Hepatocyte (in vitro differentiated cells): ENCODE results near the gene ARMH4. TPM values are rescaled to one million over a fixed set of nuclear protein-coding genes. Genes with fewer than 3 reads are reported as not detected.

Experiments
- DNase-seq: peaks from one replicate; pipeline ENCODE4 v3.0.0-alpha.2; 2016; ENCODE audit warnings: low spot score
- H2AFZ ChIP-seq: fragments of 200-600 bp; sonication (generic); 2 replicates; pipeline ENCODE4 v1.6.0; 2016; ENCODE audit warnings: antibody characterized with exemption, mild to moderate bottlenecking
- H3K27ac ChIP-seq: fragments of 200-600 bp; sonication (generic); 2 replicates; pipeline ENCODE4 v1.5.1; 2016; ENCODE audit warnings: mild to moderate bottlenecking
- H3K27me3 ChIP-seq: fragments of 200-600 bp; sonication (generic); 2 replicates; pipeline ENCODE4 v1.6.1; 2016
- H3K36me3 ChIP-seq: fragments of 200-600 bp; sonication (generic); replicated peaks from 2 replicates; pipeline ENCODE4 v1.5.1; 2016; ENCODE audit warnings: low read depth; ENCODE audit not compliant: insufficient read depth
- H3K4me1 ChIP-seq: fragments of 200-600 bp; sonication (generic); 2 replicates; pipeline ENCODE4 v1.5.1; 2016; ENCODE audit warnings: mild to moderate bottlenecking, moderate library complexity; ENCODE audit not compliant: insufficient read depth
- H3K4me2 ChIP-seq: fragments of 200-600 bp; sonication (generic); 2 replicates; pipeline ENCODE4 v1.6.0; 2016
- H3K4me3 ChIP-seq: fragments of 200-600 bp; sonication (generic); 2 replicates; pipeline ENCODE4 v1.5.1; 2016; ENCODE audit warnings: mild to moderate bottlenecking
- H3K79me2 ChIP-seq: fragments of 200-600 bp; sonication (generic); 2 replicates; pipeline ENCODE4 v1.6.0; 2017; ENCODE audit warnings: mild to moderate bottlenecking
- H3K9me2 ChIP-seq: fragments of 200-600 bp; sonication (generic); replicated peaks from 2 replicates; pipeline ENCODE4 v1.6.0; 2017; ENCODE audit warnings: mild to moderate bottlenecking; ENCODE audit not compliant: insufficient read depth
- H3K9me3 ChIP-seq: fragments of 200-600 bp; sonication (generic); 2 replicates; pipeline ENCODE4 v1.5.1; 2016; ENCODE audit warnings: low read depth, mild to moderate bottlenecking
- H4K20me1 ChIP-seq: fragments of 200-600 bp; sonication (generic); 2 replicates; pipeline ENCODE4 v1.6.0; 2016; ENCODE audit warnings: mild to moderate bottlenecking; ENCODE audit not compliant: insufficient read depth, poor library complexity, severe bottlenecking
- CTCF ChIP-seq: fragments of 200-600 bp; sonication (generic); IDR thresholded peaks from 2 replicates; pipeline ENCODE4 v1.5.1; 2016; ENCODE audit warnings: antibody characterized with exemption, mild to moderate bottlenecking; ENCODE audit not compliant: poor library complexity
- EZH2 ChIP-seq: fragments of 200-600 bp; sonication (generic); IDR thresholded peaks from 2 replicates; pipeline ENCODE4 v1.6.1; 2016; ENCODE audit warnings: antibody characterized with exemption, mild to moderate bottlenecking, borderline replicate concordance
- EZH2phosphoT487 ChIP-seq: fragments of 200-600 bp; sonication (generic); IDR thresholded peaks from one replicate; pipeline ENCODE4 v1.6.1; 2018; ENCODE audit warnings: antibody characterized with exemption, mild to moderate bottlenecking, low read depth, moderate library complexity; ENCODE audit not compliant: unreplicated experiment, severe bottlenecking
- WGBS: methylation state at CpG from one replicate; pipeline ENCODE4 v1.1.6; 2016; ENCODE audit warnings: low lambda C conversion rate; ENCODE audit errors: missing lambda C conversion rate; 5-methylcytosine and 5-hydroxymethylcytosine counted together
- polyA plus RNA-seq: library from polyadenylated mRNA; unstranded; fragments of >200 nt; fragmentation: Nextera tagmentation; extraction: Ambion mirVana; gene quantifications from 2 replicates; pipeline ENCODE4 v1.2.1, GENCODE V29; 2016
- total RNA-seq: library from RNA; depleted of rRNA; stranded (reverse); fragments of >200 nt; gene quantifications from 2 replicates; pipeline ENCODE4 v1.2.3, GENCODE V29; 2014

Gene ARMH4
- total and polyA plus RNA-seq, 2 experiments from 2014 or later = 6.6 to 11.3 TPM

- Histone ChIP-seq H4K20me1 (no peaks in the 10 kb centered on the region), H3K27ac (no peak overlapping the region), H3K27me3 (no peaks in the 10 kb centered on the region), H3K9me2 (no peaks in the 10 kb centered on the region), H2AFZ (no peak overlapping the region), H3K4me3 (no peak overlapping the region), H3K36me3 (no peaks in the 10 kb centered on the region), H3K4me2 (no peak overlapping the region), H3K9me3 (no peaks in the 10 kb centered on the region), H3K4me1 (no peaks in the 10 kb centered on the region), H3K79me2 (no peaks in the 10 kb centered on the region)
- DNase-seq = no peak
- TF ChIP-seq CTCF (no peak), EZH2 (no peak), EZH2phosphoT487 (no peak)
Observed at GRCh38 chr14:57976701-57977100, 175.3 kb downstream of the ARMH4 start.

- Histone ChIP-seq H3K9me3 (no peaks in the 10 kb centered on the region), H2AFZ (no peak overlapping the region), H4K20me1 (no peaks in the 10 kb centered on the region), H3K4me1 (no peaks in the 10 kb centered on the region), H3K27me3 (no peaks in the 10 kb centered on the region), H3K27ac (no peak overlapping the region), H3K9me2 (no peaks in the 10 kb centered on the region), H3K36me3 (no peaks in the 10 kb centered on the region), H3K79me2 (no peaks in the 10 kb centered on the region), H3K4me3 (no peak overlapping the region), H3K4me2 (no peak overlapping the region)
- no peak for DNase-seq
- TF ChIP-seq EZH2phosphoT487 (no peak), EZH2 (no peak), CTCF (no peak)
- WGBS = 83% methylated on average over 1 of the region's 1 CpG
Observed at GRCh38 chr14:57974896-57975295, 177.1 kb downstream of the ARMH4 start.

- Histone ChIP-seq H3K79me2 (no peaks in the 10 kb centered on the region), H3K9me2 (no peaks in the 10 kb centered on the region), H3K4me3 (no peak overlapping the region), H3K9me3 (no peaks in the 10 kb centered on the region), H3K27me3 (no peaks in the 10 kb centered on the region), H3K36me3 (no peaks in the 10 kb centered on the region), H2AFZ (no peak overlapping the region), H3K4me1 (no peaks in the 10 kb centered on the region), H4K20me1 (no peaks in the 10 kb centered on the region), H3K27ac (no peak overlapping the region), H3K4me2 (no peak overlapping the region)
- DNase-seq = no peak
- WGBS = 84% methylated on average over 3 of the region's 3 CpGs
- TF ChIP-seq CTCF = no peak
- TF ChIP-seq EZH2phosphoT487 = no peak
- TF ChIP-seq EZH2 = no peak
Observed at GRCh38 chr14:57970594-57970993, 181.4 kb downstream of the ARMH4 start.

- 100% methylated on average over 2 of the region's 2 CpGs for WGBS
- DNase-seq = no peak
- H3K4me1 ChIP-seq = no peaks in the 10 kb centered on the region
Observed at GRCh38 chr14:57970175-57970574, 181.8 kb downstream of the ARMH4 start.

More at GRCh38 chr14:57970175-57970574, 181.8 kb downstream of the ARMH4 start:
- H3K4me3 ChIP-seq = no peak overlapping the region
- H3K36me3 ChIP-seq = no peaks in the 10 kb centered on the region
- no peak overlapping the region for H3K4me2 ChIP-seq
- TF ChIP-seq EZH2phosphoT487 (no peak), EZH2 (no peak), CTCF (no peak)
- H3K79me2 ChIP-seq = no peaks in the 10 kb centered on the region
- H2AFZ ChIP-seq = no peak overlapping the region
- no peaks in the 10 kb centered on the region for H3K9me2 ChIP-seq
- H3K27ac ChIP-seq = no peak overlapping the region
- H4K20me1 ChIP-seq = no peaks in the 10 kb centered on the region
- no peaks in the 10 kb centered on the region for H3K27me3 ChIP-seq
- no peaks in the 10 kb centered on the region for H3K9me3 ChIP-seq
